Glutamatergic neuron (in vitro differentiated cells): ENCODE results near the gene DRAXIN. TPM values are rescaled to one million over a fixed set of nuclear protein-coding genes. Genes with fewer than 3 reads are reported as not detected.

Experiments used
- DNase-seq: peaks from one replicate; pipeline ENCODE4 v3.0.0; 2022
- H3K27ac Mint-ChIP-seq: one replicate; pipeline ENCODE4 v1.8.0; 2020; ENCODE audit warnings: mild to moderate bottlenecking, mixed read lengths, inconsistent platforms; ENCODE audit not compliant: unreplicated experiment
- H3K27me3 Mint-ChIP-seq: one replicate; pipeline ENCODE4 v1.8.0; 2020; ENCODE audit warnings: mild to moderate bottlenecking, moderate library complexity, mixed read lengths, inconsistent platforms; ENCODE audit not compliant: unreplicated experiment
- H3K36me3 Mint-ChIP-seq: one replicate; pipeline ENCODE4 v1.8.0; 2020; ENCODE audit warnings: mild to moderate bottlenecking, mixed read lengths, inconsistent platforms; ENCODE audit not compliant: unreplicated experiment
- H3K4me1 Mint-ChIP-seq: one replicate; pipeline ENCODE4 v1.8.0; 2020; ENCODE audit warnings: mild to moderate bottlenecking, low read depth, mixed read lengths, inconsistent platforms; ENCODE audit not compliant: unreplicated experiment
- H3K4me3 Mint-ChIP-seq: one replicate; pipeline ENCODE4 v1.8.0; 2020; ENCODE audit warnings: mild to moderate bottlenecking, mixed read lengths, inconsistent platforms; ENCODE audit not compliant: unreplicated experiment
- H3K9me3 Mint-ChIP-seq: one replicate; pipeline ENCODE4 v1.8.0; 2020; ENCODE audit warnings: mild to moderate bottlenecking, moderate library complexity, mixed read lengths, inconsistent platforms; ENCODE audit not compliant: unreplicated experiment
- CTCF ChIP-seq: fragments of 200-600 bp; sonication (generic); IDR thresholded peaks from one replicate; pipeline ENCODE4 v1.5.0; 2021; ENCODE audit not compliant: partially characterized antibody, unreplicated experiment
- total RNA-seq: library from RNA; stranded (reverse); fragmentation: NEBNext Ultra II Directional; extraction: Animal tissue kit (Norgen Biotek cat#: 25700); gene quantifications from one replicate; pipeline ENCODE4 v1.2.1, GENCODE V29; 2021; ENCODE audit not compliant: unreplicated experiment

Gene DRAXIN
- total RNA-seq, 1 donor from 2014 or later: 111 TPM

DNA sequence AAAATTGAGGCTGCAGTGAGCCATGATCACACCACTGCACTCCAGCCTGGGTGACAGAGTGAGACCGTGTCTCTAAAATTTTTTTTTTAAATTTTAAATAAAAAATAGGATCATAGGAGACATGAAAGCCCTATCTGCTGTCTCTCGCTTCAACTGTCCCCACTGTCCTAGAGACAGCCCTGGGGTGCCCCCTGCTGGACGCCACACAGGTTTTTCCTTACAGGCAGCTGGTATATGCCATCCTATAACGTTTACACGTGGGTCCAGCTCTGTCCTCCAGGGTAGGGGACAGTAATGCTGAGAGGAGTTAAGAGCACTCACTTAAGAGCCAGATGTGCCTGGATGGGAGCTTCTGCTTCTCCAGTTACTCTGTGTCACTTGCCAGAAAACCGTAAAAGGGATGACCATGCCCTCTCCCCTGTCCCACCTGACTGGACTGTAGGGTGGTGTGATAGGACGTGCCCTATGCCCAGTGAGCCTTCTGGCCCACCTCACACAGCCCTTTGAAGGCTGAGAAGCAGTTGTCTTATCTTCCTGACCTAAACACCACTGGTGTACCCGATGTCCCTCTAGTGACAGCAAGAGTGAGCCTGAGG lies 45.7 kb upstream of the DRAXIN start:
- Mint-ChIP-seq H3K27me3 (peaks cover 5% of the 10 kb centered on the region), H3K9me3 (peaks cover 4% of the 10 kb centered on the region), H3K4me3 (no peak overlapping the region), H3K36me3 (no peaks in the 10 kb centered on the region), H3K27ac (no peak overlapping the region), H3K4me1 (peaks cover 5% of the 10 kb centered on the region)
- TF ChIP-seq CTCF: peak; percentile 85
- DNase-seq: peak; percentile 92

DNA sequence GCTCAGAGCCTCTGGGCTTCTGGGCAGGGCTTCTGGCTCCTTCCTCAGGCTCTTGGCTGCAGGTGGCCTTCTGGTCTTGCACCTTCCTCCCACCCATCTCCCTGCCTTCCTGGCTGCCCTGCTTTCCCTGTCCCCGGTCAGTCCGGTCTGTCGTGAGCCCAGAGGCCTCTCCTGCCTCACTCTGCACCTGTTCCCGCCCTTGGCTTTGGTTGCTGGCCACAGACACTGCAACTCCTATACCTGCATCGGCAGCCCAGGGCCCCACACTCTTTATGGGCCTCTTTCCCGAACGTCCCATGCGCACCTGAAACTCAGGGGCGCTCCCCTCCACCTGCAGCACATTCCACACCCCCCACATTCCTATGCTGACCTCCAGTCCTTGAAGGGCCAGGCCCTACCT lies 45.2 kb upstream of the DRAXIN start:
- no peaks in the 10 kb centered on the region for H3K36me3 Mint-ChIP-seq
- no peak overlapping the region for H3K4me3 Mint-ChIP-seq
- H3K4me1 Mint-ChIP-seq: peaks cover 9% of the 10 kb centered on the region
- H3K9me3 Mint-ChIP-seq: peaks cover 7% of the 10 kb centered on the region
- no peak overlapping the region for H3K27ac Mint-ChIP-seq
- peaks cover 8% of the 10 kb centered on the region for H3K27me3 Mint-ChIP-seq
- DNase-seq: no peak
- no peak for TF ChIP-seq CTCF

DNA sequence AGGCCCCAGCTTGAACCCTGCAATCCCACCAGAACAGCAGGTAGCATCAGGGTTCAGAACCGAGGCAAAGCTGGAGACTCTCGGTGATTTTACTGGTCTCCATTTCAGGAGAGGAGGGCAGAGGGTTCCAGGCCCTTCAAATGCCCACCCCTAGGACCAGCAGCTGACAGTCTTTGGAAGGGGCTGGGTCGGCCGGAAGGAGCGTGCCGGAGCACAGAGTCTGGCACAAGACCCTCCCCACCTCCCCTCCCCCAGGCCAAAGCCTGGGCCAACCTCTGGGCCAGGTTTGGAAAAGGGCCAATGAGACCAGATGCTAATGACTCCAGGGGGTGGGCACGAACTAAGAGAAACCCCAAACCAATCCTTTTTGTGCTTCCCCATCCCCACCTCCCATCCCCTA lies 44.2 kb upstream of the DRAXIN start:
- Mint-ChIP-seq H3K9me3 (peaks cover 9% of the 10 kb centered on the region), H3K4me3 (no peak overlapping the region), H3K36me3 (no peaks in the 10 kb centered on the region), H3K27me3 (peaks cover 8% of the 10 kb centered on the region), H3K27ac (no peak overlapping the region), H3K4me1 (peaks cover 7% of the 10 kb centered on the region)
- no peak for TF ChIP-seq CTCF
- DNase-seq: no peak

- no peak overlapping the region for H3K27ac Mint-ChIP-seq
- peaks cover 9% of the 10 kb centered on the region for H3K9me3 Mint-ChIP-seq
- no peaks in the 10 kb centered on the region for H3K36me3 Mint-ChIP-seq
- H3K4me1 Mint-ChIP-seq: peaks cover 9% of the 10 kb centered on the region
- peaks cover 8% of the 10 kb centered on the region for H3K27me3 Mint-ChIP-seq
- no peak for DNase-seq
- H3K4me3 Mint-ChIP-seq: no peak overlapping the region
- no peak for TF ChIP-seq CTCF
Measured at GRCh38 chr1:11648039-11648438, 43.5 kb upstream of the DRAXIN start.

DNA sequence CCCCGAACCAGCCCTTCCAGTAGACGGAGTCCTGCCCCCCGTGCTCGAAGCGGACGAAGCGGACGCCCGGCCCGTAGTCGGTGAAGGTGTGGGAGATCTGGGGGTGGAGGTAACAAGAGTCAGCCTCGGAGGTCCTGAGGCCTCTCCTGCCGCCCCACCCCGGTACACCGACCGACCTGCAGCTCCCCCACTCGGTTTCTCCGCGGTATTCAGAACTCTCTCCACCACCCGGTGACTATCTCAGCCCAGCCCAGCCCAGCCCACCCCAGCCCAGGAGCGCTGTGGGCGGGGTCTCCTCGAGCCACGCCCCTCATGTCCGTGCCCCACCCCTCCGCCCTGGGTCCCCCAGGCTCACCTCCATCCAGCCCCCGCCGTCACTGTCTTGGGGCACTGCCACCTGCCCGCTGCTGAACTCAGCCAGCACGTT lies 42.8 kb upstream of the DRAXIN start:
- H3K27me3 Mint-ChIP-seq: peaks cover 8% of the 10 kb centered on the region
- no peak overlapping the region for H3K27ac Mint-ChIP-seq
- no peak for DNase-seq
- peaks cover 9% of the 10 kb centered on the region for H3K4me1 Mint-ChIP-seq
- no peaks in the 10 kb centered on the region for H3K36me3 Mint-ChIP-seq
- TF ChIP-seq CTCF: no peak
- no peak overlapping the region for H3K4me3 Mint-ChIP-seq
- H3K9me3 Mint-ChIP-seq: peaks cover 9% of the 10 kb centered on the region
